GM18861 (cell line): Measurements from ENCODE around the gene GNS.

ENCODE experiments used
- ATAC-seq: cut with Tn5 transposase; IDR thresholded peaks from one replicate; pipeline ENCODE4 v1.9.1; 2021; ENCODE audit not compliant: unreplicated experiment

The GNS gene

DNA sequence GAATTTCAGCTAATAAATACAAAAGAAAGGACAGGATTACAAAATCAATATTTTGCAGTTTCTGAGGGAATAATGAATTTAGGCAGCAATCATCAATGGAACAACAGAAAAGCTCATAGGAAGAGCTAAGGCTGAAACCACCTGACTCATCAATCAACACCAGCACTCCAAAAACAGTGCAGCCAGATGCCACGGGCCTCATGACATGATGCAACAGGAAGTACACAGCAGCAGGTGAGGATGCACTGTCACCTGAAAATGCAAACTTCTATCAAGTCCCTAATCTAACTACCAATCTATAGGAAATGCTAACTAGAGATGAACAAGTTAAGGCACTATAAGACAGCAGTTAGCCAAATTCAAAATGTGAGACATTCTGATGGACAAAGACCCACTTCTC, 21.7 kb downstream of the GNS start:
- no peak for ATAC-seq

DNA sequence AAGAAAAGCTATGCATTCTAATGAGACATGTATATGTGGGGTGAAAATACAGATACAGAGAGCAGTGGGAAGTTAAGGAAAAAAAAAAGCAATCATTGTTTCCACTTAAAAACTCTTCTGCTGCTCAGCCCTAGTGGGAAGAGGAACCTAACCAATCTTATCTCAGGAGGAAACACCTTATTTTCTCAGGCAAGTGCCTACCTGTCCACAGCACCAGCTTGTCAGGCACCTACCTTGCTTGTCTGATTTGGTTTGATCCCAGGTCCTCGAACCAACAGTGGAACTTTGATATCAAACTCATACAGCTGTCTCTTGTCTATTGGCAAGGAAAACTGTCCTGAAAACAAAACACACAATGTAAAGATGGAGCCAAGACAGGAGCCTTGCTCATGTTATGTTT, 22.4 kb downstream of the GNS start:
- ATAC-seq, result no peak

DNA sequence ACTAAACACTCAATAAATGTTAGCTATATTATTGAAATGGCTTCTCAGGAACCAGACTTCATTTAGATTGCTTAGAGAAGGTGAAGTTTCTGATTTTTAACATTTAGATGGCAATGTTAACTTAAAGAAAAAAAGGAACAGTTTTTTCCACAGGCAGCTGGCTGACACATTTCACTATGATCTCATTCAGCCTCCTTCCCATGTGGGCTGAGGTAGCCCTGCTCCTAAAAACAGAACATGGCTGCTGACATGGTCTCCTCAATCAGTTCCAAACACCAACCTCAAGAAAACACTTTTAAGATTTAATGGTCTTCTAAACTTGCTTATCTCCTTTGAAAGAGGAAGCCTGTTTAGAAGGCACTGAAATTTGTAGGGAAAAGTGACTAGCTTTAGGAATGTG, 23.8 kb downstream of the GNS start:
- no peak for ATAC-seq

DNA sequence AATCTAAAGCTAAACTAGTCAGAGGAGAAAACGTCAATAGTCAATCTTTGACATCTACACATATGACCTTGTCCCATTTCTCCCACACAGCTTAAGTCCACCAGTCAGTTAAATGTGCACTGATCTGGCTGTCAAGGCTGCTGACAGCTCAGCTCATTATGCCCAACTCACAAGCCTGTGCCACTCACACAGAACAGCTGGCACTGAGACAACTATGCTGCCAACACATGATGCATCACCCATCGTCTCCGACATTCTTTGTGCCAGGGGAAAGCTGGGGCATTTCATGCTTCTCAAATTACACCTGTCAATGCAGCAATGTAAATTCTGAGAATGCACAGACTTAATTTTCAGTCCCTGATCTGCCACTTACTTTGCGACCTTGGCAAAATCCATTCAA, 25.3 kb downstream of the GNS start:
- no peak for ATAC-seq

DNA sequence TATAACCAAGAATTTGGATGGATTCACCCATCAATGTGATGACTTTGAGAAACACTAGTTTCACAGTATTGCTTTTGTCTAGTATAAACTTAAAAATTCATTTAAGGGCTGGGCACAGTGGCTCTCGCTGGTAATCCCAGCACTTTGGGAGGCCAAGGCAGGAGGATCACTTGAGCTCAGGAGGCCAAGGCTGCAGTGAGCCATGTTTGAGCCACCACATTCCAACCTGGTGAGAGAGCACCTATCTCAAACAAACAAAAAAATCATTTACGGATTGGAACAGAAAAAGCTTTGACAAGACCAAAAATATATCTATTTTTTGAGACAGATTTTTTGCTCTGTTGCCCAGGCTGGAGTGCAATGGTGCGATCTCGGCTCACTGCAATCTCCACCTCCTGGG, 27.5 kb downstream of the GNS start:
- ATAC-seq, result no peak

DNA sequence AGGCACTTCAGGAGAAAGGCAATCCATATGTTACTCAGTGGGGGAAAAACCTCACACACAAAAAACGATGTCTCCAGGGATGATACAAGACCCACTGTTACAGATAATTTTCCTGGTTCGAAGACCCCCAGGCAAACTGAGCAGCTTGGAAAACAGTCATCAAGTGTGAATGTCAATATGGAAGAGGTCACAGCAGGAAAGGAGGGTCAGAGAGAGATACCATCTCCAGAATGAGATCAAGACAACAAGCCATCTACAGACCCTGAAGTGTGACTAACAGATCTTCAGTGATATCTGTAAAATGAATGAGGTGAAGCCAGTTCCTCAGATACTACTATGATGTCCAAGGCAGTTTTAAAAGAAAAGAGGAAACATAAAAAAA, 28.6 kb downstream of the GNS start:
- ATAC-seq, result no peak

DNA sequence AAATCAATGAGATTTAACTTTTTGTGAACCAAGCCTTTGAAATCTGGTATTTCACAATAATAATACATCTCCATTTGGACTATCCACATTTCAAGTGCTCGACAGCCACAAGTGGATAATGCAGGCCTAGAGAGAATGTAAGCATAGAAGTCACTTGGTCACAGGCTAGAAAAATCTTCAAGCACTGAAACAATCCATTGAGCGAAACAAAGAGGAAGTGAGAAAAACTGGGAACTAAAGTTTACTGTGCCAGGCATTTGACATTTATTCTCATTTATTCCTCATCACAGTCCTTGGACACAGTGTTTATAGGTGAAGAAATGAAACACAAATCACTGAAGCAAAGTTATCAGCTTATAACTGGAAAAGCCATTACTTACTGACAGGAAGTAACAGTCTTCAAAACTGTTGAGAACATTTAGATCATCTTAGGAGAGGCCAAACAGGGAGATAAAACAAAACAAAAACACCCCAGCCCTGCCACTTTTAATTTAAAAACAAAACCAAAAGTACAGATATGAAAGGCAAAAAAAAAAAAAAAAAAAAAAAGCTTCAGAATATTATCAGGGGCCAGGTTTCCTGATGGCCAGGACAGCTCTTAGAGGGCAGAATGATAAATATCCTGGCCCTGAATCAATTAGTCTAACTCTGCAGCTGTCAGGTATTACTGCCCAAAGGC, 29.2 kb downstream of the GNS start:
- peak; percentile 49 for ATAC-seq

DNA sequence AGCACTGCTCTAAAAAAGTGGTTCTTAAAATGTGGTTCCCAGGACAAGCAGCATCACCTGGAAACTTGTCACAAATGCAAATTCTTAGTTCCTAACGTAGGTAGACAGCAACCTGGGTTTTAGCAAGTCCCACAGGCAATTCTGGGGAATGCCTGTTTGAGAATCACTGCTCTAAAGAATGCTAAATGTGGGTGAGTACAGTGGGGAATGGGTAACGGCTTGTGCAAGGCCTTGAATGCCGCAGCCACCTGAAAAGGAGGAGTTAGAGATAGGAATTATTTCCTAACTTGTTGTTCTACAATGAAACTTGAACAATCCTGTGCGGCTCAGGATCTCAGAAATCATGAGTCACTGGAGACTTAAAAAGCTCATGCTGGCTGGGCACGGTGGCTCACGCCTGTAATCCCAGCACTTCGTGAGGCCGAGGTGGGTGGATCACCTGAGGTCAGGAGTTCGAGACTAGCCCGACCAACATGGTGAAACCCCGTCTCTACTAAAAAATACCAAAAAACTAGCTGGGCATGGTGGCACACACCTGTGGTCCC, 34.9 kb downstream of the GNS start:
- no peak for ATAC-seq

DNA sequence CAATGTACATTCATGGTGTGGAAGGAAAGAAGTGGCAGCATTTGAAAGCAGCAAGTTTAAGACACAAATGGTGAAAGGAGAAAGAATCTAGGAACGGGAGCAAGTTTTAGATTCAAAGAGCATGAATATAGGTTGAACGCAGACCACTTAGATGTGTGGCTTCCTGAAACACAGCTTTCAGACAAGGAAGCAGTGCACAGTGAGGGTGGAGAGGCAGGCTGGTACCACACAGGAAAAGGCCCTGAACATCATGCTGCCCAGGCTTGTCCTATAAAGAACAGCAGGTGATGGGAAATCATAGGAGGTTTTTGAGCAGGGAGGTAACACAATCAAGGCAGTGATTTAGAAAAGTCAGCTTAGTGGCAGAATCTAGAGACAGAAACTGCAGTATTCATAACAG, 35.6 kb downstream of the GNS start:
- ATAC-seq, result no peak

DNA sequence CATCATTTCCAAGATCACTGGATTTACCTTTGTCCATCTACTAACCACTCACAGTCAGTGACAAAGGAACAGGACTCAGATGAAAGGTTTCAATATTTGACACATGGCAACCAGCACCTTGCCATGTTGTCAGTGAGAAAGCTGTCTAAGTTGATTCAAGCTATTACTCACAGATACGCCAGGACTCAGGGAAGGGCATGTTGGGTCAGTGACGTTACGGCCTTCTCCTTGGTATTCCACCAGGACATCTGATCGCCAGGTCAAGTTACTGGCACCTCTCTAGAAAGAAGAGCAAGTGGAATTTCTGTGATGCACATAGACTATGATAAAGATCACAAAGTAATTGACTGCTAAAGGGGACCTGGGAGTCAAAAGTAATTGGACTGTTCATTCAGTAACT, 36.4 kb downstream of the GNS start:
- no peak for ATAC-seq

DNA sequence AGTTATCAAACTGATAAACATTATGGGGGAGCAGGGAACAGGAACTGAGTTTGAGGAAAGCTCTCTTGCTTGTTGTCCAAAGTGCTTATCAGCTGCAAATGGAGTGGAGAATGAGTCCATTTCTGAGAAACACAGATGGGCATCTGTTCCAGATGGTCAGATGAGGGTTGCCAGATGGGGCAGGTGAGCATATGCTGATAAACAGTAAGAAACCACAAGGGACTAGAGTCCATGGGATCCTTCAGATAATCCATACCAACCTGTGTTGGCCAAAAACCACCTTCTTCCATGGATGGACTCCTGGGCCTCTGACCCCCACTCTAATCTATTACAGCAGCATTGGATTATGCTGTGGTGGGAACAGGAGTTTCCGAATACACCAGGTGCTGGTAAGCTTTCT, 38.3 kb downstream of the GNS start:
- no peak for ATAC-seq

DNA sequence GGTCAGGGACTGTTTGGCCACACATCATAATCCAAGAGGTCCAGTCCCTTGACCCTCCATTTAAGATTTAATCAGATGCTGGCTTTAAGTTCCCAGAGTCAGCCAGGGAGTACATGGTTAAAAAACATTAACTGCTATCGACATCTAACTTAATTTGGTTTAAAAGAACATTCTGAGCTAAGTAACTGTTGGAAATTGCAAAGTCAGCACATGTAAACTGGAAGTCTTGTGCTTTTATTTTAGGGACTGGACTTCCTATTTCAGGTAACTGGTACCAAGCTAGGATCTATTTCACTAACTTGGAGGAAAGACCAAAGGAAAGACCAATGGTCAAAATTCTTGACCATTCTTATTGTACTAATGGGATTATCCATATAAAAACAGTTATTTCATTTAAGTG, 40.6 kb downstream of the GNS start:
- ATAC-seq, result no peak

DNA sequence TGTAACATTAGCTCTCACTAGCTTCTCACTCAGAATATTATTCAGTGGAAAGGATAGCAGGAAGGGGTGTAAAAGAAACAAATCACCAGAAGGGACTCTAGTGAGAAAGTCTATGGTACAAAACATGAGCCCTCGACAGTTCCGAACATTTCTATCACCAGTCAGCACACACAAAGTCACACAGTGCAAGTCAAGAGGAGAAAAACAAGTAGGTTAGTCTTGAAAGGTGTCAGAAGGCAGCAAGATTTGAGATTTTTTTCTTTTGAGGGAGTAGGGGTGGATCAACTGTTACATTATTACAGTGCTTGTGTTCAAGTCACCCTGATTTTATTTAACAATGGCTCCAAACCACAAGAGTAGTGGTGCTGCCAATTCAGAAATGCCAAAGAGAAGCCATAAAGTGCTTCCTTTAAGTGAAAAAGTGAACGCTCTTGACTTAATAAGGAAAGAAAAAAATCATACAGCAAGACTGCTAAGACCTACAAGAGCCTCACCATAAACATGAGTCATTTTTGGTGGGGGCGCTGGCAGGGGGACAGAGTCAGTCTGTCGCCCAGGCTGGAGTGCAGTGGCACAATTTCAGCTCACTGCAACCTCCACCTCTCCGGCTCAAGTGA, 42.3 kb downstream of the GNS start:
- ATAC-seq, result no peak

DNA sequence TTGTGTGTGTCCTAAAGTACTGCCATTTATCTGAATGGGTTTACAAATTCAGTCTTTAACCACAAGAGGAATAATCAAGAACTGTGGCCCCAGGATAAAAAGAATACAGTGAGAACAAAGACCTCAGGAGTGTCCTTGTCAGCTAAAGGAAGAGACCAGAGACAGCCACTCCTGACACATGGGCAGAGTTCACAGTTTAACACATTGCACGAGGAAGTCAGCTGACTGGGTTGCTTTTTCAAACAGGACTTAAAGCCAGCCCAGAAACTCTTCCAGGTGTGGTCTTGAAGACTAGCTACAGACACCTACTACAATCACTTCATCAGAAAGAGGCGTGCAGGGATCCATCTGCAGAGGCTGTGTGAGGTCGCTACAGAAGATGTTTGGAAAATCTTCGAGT, 42.8 kb downstream of the GNS start:
- ATAC-seq, result no peak

DNA sequence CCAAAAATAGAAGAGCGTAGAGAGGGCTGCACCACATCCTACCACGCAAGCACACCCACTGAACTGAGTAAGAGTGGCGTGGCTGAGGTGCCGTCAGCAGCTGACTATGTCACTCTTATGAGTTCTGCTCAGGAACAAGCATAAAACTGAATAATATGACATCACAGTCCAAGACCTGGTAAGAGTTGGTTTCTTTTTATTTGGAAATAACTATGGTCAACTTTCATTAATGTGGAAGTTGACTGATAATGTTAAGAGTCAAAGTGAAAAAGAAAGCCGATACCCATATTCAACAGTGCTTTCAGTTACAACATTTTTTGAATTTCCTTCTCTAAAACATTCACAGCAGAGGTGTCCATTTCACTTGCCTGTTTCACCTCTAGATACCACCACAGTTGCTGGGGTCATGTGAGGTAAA, 44.6 kb downstream of the GNS start:
- ATAC-seq, result no peak

DNA sequence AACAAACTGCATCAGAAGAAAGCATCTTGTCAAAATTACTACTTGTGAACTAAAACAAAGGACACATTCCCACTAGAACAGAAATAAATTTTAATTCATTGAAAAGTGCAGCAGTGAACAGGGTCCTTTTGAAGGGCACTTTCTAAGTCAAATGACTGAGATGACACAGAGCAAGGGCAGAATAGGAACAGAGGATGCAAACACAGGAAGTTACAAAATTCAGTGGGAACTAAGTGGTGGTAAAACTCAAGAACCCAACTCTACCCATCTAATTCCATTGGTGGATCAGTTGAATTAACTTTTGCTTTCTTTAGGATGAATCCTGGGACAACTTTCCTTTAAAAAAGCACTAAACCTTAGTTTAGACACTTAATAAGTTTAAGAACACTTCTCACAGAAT, 45.8 kb downstream of the GNS start:
- ATAC-seq, result no peak

DNA sequence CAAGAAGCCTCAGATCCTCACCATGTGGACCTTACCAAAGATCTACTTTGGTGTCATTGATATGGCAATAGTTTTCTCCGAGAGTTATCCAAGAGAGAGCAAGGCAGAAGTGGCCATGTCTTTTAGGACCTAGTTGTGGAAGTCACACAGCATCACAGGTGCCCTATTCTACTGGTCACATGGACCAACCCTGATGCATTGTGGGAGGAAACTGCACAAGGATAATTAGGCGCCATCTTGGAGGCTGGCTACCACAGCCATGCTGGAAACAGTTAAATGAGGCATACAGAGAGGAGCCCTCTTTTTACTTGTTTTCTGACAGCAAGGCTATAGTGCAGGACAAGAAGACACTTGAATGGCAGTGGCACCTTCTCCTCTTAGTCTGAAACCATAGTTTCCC, 49.8 kb downstream of the GNS start:
- no peak for ATAC-seq

DNA sequence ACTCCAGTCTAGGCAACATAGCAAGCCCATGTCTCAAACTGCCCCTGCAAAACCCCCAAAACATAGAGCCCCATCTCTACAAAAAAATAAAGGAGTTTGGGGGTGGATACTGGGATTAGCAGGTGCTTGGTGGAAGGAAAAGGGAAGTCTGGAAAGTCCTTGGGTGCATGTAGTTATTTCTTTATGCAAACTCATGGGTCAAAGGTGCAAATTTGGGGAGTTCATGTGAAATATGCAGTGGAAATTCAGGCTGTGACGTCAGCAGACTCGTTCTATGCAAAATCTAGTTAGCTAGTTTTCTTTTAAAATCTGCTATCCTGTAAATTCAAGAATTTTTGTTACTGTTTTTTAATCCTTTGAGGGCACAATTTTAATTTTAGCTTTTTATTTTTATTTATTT, 51.3 kb downstream of the GNS start:
- ATAC-seq, result no peak

DNA sequence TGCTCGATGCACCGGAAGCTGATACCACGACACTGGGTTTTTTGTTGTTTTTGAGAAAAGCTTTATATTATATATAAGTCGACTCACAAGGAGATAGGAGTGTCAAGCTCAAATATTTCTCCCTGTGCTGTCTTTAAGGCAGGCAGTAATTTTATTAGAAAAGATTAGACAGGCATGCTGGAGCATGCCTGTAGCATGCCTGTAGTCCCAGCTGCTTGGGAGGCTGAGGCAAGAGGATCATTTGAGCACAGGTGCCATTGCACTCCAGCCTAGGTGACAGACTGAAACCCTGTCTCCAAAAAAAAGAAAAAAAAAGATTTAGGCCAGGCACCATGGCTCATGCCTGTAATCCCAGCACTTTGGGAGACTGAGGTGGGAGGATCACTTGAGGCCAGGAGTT, 51.8 kb downstream of the GNS start:
- no peak for ATAC-seq

DNA sequence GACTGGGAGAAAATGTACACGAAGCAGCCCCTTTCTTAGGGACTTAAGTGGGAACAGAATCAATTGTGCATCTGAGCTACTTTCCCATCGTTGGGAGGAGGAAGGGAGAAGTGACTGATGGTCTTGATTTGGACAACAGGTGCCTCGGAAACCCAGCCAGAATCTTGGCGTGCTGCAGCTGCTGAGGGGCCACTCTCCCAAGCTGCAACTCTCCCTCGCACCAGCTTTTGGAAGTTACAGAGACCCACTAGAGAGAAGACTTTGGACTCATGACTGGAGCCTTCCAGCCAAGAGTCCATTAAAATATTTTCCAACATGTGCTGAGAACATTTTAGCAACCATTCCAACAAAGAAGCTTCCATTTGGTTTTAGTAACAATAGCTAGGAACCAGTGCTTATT, 52.3 kb downstream of the GNS start:
- ATAC-seq, result no peak

DNA sequence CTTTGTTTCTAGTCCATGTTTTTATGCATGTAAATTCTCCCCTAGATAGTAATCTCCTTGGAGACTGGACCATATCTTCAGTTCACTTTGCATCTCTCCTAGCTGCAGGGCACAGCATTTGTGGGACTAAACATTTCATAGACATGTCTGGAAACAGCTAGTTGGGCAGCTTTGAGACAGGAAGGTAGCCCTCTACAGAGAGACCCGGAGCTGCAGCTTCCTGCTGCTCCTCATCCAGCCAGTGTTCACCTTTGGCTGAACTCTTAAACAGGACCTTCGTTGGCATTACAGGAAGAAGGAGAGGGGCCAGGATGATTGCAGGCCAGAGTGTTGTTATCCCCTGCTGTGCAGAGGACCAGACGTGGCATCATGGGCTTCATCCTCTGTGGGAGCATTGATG, 52.9 kb downstream of the GNS start:
- no peak for ATAC-seq

DNA sequence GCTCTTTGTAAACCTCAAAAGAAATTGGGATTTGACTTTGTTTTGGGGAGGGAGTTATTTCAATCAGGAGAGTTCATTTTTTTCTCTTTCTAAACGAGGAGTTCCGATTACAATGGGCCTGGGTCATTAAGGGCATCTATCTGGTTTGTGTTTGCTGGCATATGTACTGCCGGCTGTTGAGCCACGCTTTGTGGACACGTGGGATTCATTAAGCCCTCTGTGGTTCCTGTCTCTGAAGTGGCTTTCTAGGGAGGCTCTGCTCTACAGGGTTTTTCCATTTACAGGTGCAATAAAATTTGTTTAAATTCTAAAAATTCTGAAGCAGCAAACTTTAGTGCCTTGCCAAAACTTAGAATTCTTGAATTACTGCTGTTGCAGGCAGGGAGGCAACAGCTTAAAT, 57.9 kb downstream of the GNS start:
- no peak for ATAC-seq

DNA sequence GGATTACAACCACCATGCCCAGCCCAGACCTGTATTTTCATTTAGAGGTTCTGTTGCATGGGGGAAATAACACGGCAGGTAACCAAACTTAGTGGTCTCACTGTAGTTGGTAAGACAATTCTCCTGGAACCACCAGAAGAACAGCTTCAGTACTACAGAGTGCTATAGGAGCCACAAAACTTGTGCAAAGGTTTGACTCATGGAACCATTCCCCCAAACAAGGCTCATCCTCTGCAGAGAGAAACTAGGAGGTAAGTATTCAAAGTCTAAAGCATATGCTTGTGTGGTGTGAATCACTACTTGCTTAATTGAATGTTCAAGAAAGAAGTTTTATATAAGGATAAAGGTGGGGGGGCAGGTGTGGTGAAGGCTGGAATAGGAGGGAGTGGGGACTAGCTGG, 58.7 kb downstream of the GNS start:
- ATAC-seq, result no peak
